GM21786 (cell line): ENCODE measurements around the gene SLC12A5.

Experiments
- ATAC-seq: cut with Tn5 transposase; IDR thresholded peaks from one replicate; pipeline ENCODE4 v1.9.1; 2021; ENCODE audit not compliant: unreplicated experiment

The SLC12A5 gene

GRCh38 chr20:46053416-46053815 is 24.4 kb downstream of the SLC12A5 start:
- ATAC-seq = no peak

DNA sequence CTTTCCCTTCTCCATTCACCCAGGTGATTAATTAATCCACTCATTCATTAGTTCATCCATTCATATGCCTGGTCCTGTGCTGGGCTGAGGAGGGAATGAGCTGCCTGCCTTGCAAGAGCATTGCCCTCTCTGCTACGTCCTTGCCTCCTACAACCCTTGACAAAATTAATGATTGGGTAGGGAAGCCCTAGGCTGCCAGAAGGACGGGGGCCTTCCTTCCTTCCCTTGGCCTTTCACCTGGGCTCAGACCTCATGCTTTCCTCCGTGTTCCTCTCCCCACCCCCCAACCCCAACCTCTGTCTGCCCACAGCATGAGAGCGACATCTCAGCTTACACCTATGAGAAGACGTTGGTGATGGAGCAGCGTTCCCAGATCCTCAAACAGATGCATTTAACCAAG is 25.6 kb downstream of the SLC12A5 start:
- ATAC-seq = no peak

DNA sequence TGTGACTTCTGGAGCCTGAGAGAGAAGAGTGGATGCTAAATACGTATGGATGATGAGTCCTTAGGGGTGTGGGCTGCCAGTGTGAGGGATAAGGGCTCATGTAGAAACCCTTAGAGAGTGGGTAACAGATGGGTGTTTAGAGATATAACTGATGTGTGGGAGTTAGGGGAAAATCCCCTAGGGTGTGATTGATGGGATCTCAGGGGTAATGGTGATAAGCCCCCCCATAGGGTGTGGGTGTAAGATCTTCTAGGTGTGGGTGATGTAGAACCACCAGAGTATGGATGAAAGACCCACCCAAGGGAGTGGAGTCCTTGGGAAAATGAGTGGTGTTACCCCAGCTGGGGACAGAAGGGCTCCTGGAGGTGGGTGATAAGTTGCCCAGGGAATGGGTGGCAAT is 26.3 kb downstream of the SLC12A5 start:
- ATAC-seq = no peak

DNA sequence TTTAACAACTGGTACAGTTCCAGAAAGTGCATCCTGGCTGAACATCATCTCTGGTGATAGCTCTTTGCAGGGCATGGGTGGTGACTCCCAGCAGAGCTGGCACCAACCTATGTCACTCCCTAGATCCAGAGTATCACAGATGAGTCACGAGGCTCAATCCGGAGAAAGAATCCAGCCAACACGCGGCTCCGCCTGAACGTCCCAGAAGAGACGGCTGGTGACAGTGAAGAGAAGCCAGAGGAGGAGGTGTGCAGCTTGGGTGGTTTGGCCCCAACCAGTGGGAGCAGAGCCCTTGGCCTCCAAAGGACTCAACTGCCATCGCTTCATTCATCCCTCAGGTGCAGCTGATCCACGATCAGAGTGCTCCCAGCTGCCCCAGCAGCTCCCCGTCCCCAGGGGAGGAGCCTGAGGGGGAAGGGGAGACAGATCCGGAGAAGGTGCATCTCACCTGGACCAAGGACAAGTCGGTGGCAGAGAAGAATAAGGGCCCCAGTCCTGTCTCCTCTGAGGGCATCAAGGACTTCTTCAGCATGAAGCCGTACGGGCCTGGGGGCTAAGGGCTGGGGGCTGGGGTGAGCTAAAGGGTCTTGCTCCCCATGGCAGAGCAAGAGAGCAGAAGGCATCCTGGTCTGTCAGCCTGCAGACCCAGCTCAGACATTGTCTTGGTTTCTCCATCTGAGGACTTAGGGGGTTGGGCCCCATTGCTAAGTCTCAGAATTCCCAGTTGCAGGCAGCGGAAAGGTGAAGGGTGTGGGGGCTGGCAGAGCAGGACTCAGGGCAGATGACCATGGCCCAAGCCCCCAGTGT is 27.2 kb downstream of the SLC12A5 start:
- no peak for ATAC-seq

DNA sequence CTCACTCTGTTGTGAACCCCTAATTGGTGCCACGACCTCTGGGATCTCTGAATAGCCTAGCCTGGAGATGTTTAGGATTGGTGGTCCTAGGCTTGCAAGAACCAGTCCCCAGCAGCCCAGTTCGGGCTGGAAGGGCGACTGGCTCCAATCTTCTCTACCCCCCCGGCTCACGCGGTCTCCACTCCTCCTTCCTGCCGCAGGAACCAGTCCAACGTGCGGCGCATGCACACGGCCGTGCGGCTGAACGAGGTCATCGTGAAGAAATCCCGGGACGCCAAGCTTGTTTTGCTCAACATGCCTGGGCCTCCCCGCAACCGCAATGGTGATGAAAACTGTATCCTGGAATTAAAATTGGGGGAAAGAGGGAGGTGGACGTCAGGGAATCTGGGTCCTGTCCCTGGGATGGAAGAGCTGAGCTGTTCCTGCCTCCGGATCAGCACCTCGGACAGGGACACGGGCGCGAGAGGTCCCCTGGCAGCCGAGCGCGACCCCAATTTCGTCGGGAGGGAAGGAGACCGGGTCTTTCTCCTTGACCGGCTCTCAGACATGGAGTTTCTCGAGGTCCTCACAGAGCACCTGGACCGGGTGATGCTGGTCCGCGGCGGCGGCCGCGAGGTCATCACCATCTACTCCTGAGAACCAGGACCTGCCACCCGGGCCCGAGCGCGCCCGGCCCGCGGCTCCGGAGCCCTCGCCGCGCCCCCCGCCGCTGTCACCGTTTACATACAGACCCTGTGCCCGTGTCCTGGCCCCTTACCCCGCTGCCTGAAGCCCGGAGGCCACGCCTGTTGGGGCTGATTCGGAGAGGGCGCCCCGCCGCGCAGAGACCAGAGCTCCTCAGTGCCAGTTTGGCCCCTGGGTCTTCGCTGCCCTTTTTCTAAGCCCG is 28.2 kb downstream of the SLC12A5 start:
- ATAC-seq = no peak

DNA sequence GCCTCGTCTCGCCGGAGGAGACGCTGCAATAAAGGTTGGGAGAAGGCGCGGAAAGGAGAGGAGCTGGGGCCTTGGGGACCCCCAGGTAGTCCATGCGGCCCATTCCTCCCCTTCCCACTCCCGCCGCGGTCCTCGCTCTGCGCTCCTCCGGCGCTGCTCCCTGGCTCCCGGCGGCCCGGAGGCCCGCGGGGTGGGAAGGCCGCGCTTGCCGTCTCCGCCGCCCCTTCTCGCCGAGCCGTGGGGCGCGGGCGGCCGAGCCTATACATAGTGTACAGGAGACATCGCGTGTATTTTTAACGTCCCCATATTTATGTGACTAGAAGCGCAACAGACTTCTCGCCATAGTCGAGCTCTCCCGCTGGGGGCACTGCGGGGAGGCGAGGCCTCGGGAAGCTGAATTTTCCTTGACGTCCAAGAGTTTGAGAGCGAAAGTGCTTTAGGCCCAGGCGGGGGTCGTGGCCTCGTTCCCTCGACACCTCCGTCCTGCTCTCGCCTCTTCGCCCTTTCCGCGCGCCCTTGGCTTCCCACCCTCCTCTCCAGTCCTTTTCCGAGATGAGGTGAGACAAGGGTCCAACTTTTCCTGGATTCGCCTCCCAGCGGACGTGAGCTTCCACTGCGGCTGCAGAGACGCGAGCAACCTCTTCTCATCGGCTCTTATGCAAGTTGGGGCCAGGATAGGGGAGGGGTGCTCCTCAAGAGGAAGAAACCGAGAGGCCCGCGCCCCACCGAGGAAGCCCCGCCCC is 29.0 kb downstream of the SLC12A5 start:
- ATAC-seq = no peak

DNA sequence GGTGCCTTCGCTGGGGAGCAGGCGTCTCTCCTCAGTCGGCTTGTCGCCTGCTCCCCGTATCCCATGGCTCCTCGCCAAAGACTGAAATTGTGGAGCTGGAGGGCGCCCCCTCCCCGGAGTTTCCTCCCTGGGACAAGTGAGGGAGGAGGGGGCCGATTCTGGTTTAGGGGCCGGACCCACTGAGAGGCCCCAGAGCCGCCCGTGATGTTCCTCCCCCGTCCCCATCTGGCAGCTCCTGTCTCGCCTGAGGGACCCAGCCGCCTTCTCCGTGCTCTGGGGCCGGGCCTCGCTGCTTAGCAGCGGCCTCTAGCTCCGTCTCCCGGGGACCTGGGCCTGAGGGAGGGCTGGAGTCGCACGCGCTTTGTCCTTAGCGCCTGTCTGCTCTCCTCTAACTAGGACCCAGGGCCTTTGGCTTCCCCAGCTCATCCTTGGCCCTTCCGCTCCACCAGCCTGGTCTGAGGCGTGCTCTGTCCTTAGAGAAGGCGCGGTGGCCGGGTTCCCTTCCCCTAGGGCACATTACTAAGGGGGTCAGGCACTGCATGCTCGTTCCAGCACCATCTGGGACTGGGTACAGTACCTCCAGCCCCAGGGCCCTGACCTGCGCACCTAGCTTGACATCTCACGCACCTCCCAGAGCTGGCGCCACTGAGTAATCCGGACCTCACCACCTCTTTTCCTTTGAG is 29.7 kb downstream of the SLC12A5 start:
- no peak for ATAC-seq

- ATAC-seq = no peak
Observed at GRCh38 chr20:46060301-46060881, 31.4 kb downstream of the SLC12A5 start.

DNA sequence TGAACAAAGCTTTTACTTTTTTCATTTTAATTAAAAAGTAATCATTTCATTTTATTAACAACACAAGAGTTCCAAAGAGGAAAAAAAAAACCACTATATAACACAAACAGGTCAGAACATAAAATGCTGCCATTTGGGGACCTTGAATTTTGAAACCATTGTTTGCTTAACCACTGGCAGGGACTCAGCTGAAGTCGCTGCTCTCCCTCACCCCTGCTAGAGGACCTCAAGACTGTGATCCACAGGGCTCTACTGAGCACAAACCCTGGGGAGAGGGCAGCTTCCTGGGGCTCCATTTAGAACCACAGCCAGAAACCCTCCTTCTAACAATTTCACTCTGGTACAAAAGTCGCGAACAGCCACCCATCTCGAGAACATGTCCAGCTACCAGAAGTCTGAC is 32.0 kb downstream of the SLC12A5 start:
- no peak for ATAC-seq

DNA sequence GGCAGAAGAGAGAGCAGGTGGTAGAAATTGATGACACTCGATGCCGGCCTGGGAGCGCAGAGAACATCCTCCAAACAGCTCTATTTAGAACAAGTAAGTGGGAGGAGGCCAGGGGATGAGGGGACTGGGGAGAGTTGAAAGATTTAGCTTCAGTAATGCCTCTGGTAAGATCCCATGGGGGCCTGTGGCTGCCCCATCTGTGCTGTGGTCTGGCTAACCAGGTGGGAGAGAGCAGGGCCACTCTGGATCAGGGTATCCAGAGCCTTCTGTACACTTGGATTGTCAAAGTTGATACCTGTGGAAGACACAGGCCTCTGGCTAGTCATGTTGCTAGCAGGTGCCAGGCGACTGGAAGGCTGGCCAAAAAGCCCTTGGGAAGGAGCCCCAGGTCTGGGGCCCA is 33.1 kb downstream of the SLC12A5 start:
- no peak for ATAC-seq

GRCh38 chr20:46062621-46063020 is 33.6 kb downstream of the SLC12A5 start:
- ATAC-seq = no peak

- no peak for ATAC-seq
Observed at GRCh38 chr20:46063151-46063550, 34.1 kb downstream of the SLC12A5 start.

DNA sequence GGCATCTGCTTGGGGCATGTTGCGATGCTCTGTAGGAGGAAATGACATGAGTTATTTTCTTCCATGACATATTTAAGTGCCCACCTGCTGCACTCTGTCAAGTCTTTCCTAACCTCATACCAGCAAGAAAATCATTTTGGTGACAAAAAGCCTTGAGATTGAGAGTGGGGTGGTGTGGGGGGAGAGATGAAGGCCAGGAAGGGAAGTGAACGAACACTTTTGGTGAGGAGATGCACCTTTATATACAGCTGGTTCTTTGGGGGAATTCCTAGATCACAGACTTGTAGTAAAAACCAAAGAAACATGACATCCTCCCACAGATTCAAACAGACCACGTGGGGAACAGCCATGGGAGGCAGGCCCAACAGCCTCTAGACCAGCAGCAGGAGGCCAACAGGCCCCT is 34.6 kb downstream of the SLC12A5 start:
- ATAC-seq = no peak

- ATAC-seq = no peak
Observed at GRCh38 chr20:46065006-46065405, 36.0 kb downstream of the SLC12A5 start.

GRCh38 chr20:46065691-46066090 is 36.7 kb downstream of the SLC12A5 start:
- no peak for ATAC-seq

DNA sequence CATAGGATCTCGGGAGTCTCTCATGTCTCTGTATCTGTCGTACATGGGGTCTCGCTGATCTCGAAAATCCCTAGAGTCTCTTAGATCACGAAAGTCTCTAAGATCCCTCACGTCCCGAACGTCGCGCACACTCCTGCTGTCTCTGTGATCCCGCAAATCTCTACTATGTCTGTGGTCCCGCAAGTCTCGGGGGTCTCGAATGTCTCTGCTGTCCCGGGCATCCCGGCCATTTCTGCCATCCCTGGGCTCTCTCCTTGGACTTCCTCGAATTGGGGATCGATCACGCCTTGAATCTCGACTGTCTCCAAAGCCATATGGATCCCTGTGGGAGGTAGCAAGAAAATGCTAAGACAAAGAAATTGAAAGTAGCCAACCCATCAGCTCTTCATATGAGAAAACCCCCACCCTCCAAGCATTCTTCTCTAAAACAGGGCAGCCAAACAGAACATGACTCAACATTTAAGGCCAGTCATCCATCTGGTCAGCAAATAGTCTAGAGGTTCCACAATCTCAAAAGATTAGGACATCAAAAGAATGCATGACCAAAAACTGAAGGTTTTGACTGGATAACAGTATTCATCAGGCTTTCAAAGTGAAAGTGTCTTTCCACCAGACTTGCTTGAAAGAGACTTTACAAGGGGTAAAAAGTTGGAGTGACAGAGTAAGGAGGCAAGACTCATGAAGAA is 41.3 kb downstream of the SLC12A5 start:
- ATAC-seq = no peak

GRCh38 chr20:46071573-46071972 is 42.6 kb downstream of the SLC12A5 start:
- no peak for ATAC-seq

DNA sequence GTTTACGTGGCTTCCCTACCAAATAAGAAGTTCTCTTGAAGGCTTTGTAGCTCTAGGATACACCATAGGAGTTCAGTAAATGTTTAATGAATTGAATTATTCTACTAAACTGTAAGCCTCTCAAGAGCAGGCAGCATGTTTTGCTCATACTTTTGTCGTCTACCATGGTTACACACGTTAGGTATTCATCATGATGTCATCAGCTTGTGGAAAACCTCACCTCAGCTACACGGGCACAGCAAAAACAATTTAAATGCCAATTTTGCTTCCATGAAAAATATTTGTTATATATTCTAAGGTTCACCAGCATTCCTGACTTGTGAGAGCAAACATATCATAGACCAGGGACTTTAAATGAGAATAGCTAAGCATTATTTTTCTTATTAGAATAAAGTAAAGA is 44.0 kb downstream of the SLC12A5 start:
- ATAC-seq = no peak

DNA sequence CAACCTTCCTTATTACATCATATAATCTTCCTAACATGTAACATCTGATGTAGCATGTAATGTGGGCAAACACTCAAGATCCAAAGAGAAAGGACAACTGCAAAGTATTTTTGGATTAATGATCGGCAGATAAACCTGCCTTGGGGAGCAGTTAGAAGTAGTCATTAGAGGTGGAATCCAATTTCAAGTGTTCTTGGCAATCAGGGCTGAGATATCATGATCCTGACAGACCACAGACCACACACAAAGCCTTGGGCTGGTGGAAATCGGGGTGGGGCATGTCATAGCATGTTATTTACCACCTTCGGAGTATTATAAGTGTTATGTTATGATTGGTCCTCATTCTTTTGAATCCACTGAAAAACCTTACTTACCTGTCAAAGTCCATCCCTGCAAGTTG is 44.4 kb downstream of the SLC12A5 start:
- ATAC-seq = no peak

GRCh38 chr20:46074006-46074405 is 45.0 kb downstream of the SLC12A5 start:
- no peak for ATAC-seq
